HAP-1 (cell line): ENCODE results near the gene MYOT.

Source experiments
- DNase-seq, 2 experiments: peaks; one replicate each; pipeline ENCODE4 v3.0.0-alpha.2; 2016 to 2020; ENCODE audit warnings: low spot score in 2 of 2
- H3K27me3 ChIP-seq: fragments of 250-450 bp; sonication (Bioruptor Pico); 2 replicates; pipeline ENCODE4 v1.5.1; 2020; ENCODE audit warnings: low read depth, mild to moderate bottlenecking, moderate library complexity
- H3K36me3 ChIP-seq: fragments of 250-450 bp; sonication (Bioruptor Pico); replicated peaks from 2 replicates; pipeline ENCODE4 v1.5.1; 2020; ENCODE audit warnings: mild to moderate bottlenecking
- H3K4me1 ChIP-seq: fragments of 250-450 bp; sonication (Bioruptor Pico); 2 replicates; pipeline ENCODE4 v1.5.1; 2020; ENCODE audit warnings: mild to moderate bottlenecking
- H3K4me3 ChIP-seq: fragments of 250-450 bp; sonication (Bioruptor Pico); 2 replicates; pipeline ENCODE4 v1.5.1; 2020; ENCODE audit warnings: mild to moderate bottlenecking, moderate library complexity
- H3K9me3 ChIP-seq: fragments of 250-450 bp; sonication (Bioruptor Pico); 2 replicates; pipeline ENCODE4 v1.5.1; 2020; ENCODE audit warnings: mild to moderate bottlenecking, moderate library complexity
- in situ Hi-C: fragments of 300-500 bp; cut with MboI; formaldehyde crosslinking; loops from 3 replicates; pipeline ENCODE4 v1.14.3; 2020; ENCODE audit warnings: low sequenced_read_pairs, inconsistent platforms, mixed read lengths

Gene MYOT

GRCh38 chr5:137867664-137868063 lies at the start of gene MYOT:
TSS of gene MYOT (plus strand) at chr5:137867860. CDS start at chr5:137870652, 2,792 bp downstream.
- Histone ChIP-seq H3K4me3 (no peak within 1 kb of the TSS), H3K4me1 (no peaks in the 10 kb centered on the region), H3K27me3 (no peaks in the 10 kb centered on the region), H3K36me3 (no peaks in the 10 kb centered on the region), H3K9me3 (no peaks in the 10 kb centered on the region)
- DNase-seq, result no peak
- in situ Hi-C loops, result no loop called here

- in situ Hi-C loops, result no loop called here
- Histone ChIP-seq H3K36me3 (no peaks in the 10 kb centered on the region), H3K4me3 (no peak overlapping the region), H3K4me1 (peaks cover 2% of the 10 kb centered on the region), H3K27me3 (no peaks in the 10 kb centered on the region), H3K9me3 (no peaks in the 10 kb centered on the region)
- DNase-seq, result no peak
Measured at GRCh38 chr5:137819766-137820165, 47.9 kb upstream of the MYOT start.

- Histone ChIP-seq H3K9me3 (no peaks in the 10 kb centered on the region), H3K4me3 (no peak overlapping the region), H3K27me3 (no peaks in the 10 kb centered on the region), H3K4me1 (peaks cover 2% of the 10 kb centered on the region), H3K36me3 (no peaks in the 10 kb centered on the region)
- DNase-seq, result peak; percentile 61 to 68
- in situ Hi-C loops, result no loop called here
Measured at GRCh38 chr5:137822158-137822764, 45.4 kb upstream of the MYOT start.

- Histone ChIP-seq H3K36me3 (no peaks in the 10 kb centered on the region), H3K9me3 (no peaks in the 10 kb centered on the region), H3K4me1 (peaks cover 2% of the 10 kb centered on the region), H3K27me3 (no peaks in the 10 kb centered on the region), H3K4me3 (no peak overlapping the region)
- DNase-seq, result no peak
- in situ Hi-C loops, result no loop called here
Measured at GRCh38 chr5:137822984-137823383, 44.7 kb upstream of the MYOT start.

- in situ Hi-C loops, result no loop called here
Measured at GRCh38 chr5:137825165-137825564, 42.5 kb upstream of the MYOT start.

GRCh38 chr5:137826067-137826466 lies 41.6 kb upstream of the MYOT start:
- no peak for DNase-seq
- no peaks in the 10 kb centered on the region for H3K9me3 ChIP-seq
- in situ Hi-C loops, result no loop called here

More at GRCh38 chr5:137825165-137825564, 42.5 kb upstream of the MYOT start:
- Histone ChIP-seq H3K9me3 (no peaks in the 10 kb centered on the region), H3K4me3 (no peak overlapping the region), H3K27me3 (no peaks in the 10 kb centered on the region), H3K4me1 (no peaks in the 10 kb centered on the region; the same call in 1 of the 2 replicates), H3K36me3 (no peaks in the 10 kb centered on the region)
- DNase-seq, result no peak

GRCh38 chr5:137828180-137828579 lies 39.5 kb upstream of the MYOT start:
- H3K4me1 ChIP-seq, result no peaks in the 10 kb centered on the region
- no peak for DNase-seq
- in situ Hi-C loops, result no loop called here
- no peak overlapping the region for H3K4me3 ChIP-seq
- no peaks in the 10 kb centered on the region for H3K36me3 ChIP-seq
- H3K27me3 ChIP-seq, result no peaks in the 10 kb centered on the region
- no peaks in the 10 kb centered on the region for H3K9me3 ChIP-seq

More at GRCh38 chr5:137826067-137826466, 41.6 kb upstream of the MYOT start:
- H3K4me1 ChIP-seq, result no peaks in the 10 kb centered on the region
- H3K27me3 ChIP-seq, result no peaks in the 10 kb centered on the region
- no peak overlapping the region for H3K4me3 ChIP-seq
- H3K36me3 ChIP-seq, result no peaks in the 10 kb centered on the region

- no peak overlapping the region for H3K4me3 ChIP-seq
- in situ Hi-C loops, result no loop called here
Measured at GRCh38 chr5:137828664-137829063, 39.0 kb upstream of the MYOT start.

GRCh38 chr5:137831105-137831504 lies 36.6 kb upstream of the MYOT start:
- peaks cover 10% of the 10 kb centered on the region for H3K4me1 ChIP-seq
- no peak overlapping the region for H3K4me3 ChIP-seq
- no peaks in the 10 kb centered on the region for H3K9me3 ChIP-seq
- in situ Hi-C loops, result no loop called here
- no peaks in the 10 kb centered on the region for H3K36me3 ChIP-seq
- DNase-seq, result no peak
- no peaks in the 10 kb centered on the region for H3K27me3 ChIP-seq

More at GRCh38 chr5:137828664-137829063, 39.0 kb upstream of the MYOT start:
- no peaks in the 10 kb centered on the region for H3K9me3 ChIP-seq
- no peaks in the 10 kb centered on the region for H3K36me3 ChIP-seq
- no peak for DNase-seq
- no peaks in the 10 kb centered on the region for H3K27me3 ChIP-seq
- peaks cover 2% of the 10 kb centered on the region for H3K4me1 ChIP-seq

- DNase-seq, result no peak
- in situ Hi-C loops, result no loop called here
- Histone ChIP-seq H3K9me3 (no peaks in the 10 kb centered on the region), H3K4me1 (peaks cover 10% of the 10 kb centered on the region), H3K4me3 (no peak overlapping the region), H3K36me3 (no peaks in the 10 kb centered on the region), H3K27me3 (no peaks in the 10 kb centered on the region)
Measured at GRCh38 chr5:137831526-137831925, 36.1 kb upstream of the MYOT start.

- Histone ChIP-seq H3K36me3 (no peaks in the 10 kb centered on the region), H3K27me3 (no peaks in the 10 kb centered on the region), H3K9me3 (no peaks in the 10 kb centered on the region), H3K4me3 (no peak overlapping the region), H3K4me1 (peaks cover 10% of the 10 kb centered on the region)
- DNase-seq, result no peak
- in situ Hi-C loops, result no loop called here
Measured at GRCh38 chr5:137832416-137832815, 35.2 kb upstream of the MYOT start.

GRCh38 chr5:137833463-137833862 lies 34.2 kb upstream of the MYOT start:
- H3K36me3 ChIP-seq, result no peaks in the 10 kb centered on the region
- H3K27me3 ChIP-seq, result no peaks in the 10 kb centered on the region
- H3K4me3 ChIP-seq, result no peak overlapping the region
- H3K4me1 ChIP-seq, result peaks cover 10% of the 10 kb centered on the region
- in situ Hi-C loops, result no loop called here
- H3K9me3 ChIP-seq, result no peaks in the 10 kb centered on the region
- DNase-seq, result no peak

- no peaks in the 10 kb centered on the region for H3K27me3 ChIP-seq
- in situ Hi-C loops, result no loop called here
- H3K9me3 ChIP-seq, result no peaks in the 10 kb centered on the region
- H3K36me3 ChIP-seq, result no peaks in the 10 kb centered on the region
- no peak overlapping the region for H3K4me3 ChIP-seq
- peaks cover 10% of the 10 kb centered on the region for H3K4me1 ChIP-seq
- peak in 1 of 2 experiments; percentile 13 for DNase-seq
Measured at GRCh38 chr5:137834498-137835049, 33.1 kb upstream of the MYOT start.

GRCh38 chr5:137836298-137836697 lies 31.4 kb upstream of the MYOT start:
- H3K9me3 ChIP-seq, result no peaks in the 10 kb centered on the region
- no peak overlapping the region for H3K4me3 ChIP-seq
- H3K27me3 ChIP-seq, result no peaks in the 10 kb centered on the region
- in situ Hi-C loops, result no loop called here
- no peaks in the 10 kb centered on the region for H3K36me3 ChIP-seq
- peaks cover 10% of the 10 kb centered on the region for H3K4me1 ChIP-seq
- no peak for DNase-seq
